ENCODE measurements around the gene TMSB10. TPM values are rescaled to one million over a fixed set of nuclear protein-coding genes. Genes with fewer than 3 reads are reported as not detected.

The TMSB10 gene
- total and polyA plus RNA-seq, 7 experiments from 2014 or later, result 1,492 to 8,256 (median 1,692) TPM

- no peak overlapping the region for H3K4me3 ChIP-seq (ENCODE audit: low read length)
- H3K27me3 Mint-ChIP-seq, result peaks cover 0 to 3% (median 0%) of the 10 kb centered on the region in 5 donors
- peaks cover 0 to 9% (median 0%) of the 10 kb centered on the region in 3 experiments for H3K36me3 ChIP-seq (ENCODE audit: control insufficient read depth in 2 of 3, insufficient read depth in 3 of 3, low read length in 3 of 3)
- DNase-seq (no peak), ATAC-seq (no peak)
- peak overlapping the region; percentile 92 to 99 (median 98) for H3K27ac Mint-ChIP-seq
- H3K4me1 Mint-ChIP-seq, result peaks cover 30 to 64% (median 60%) of the 10 kb centered on the region in 7 donors
- H3K4me1 ChIP-seq (ENCODE audit: control insufficient read depth in 2 of 2, insufficient read depth in 2 of 2, low read length in 2 of 2), result peaks cover 8 to 15% of the 10 kb centered on the region in 2 donors
- H3K27me3 ChIP-seq (ENCODE audit: control insufficient read depth in 2 of 2, insufficient read depth in 2 of 2, low read length in 2 of 2), result no peaks in the 10 kb centered on the region
- H3K4me3 Mint-ChIP-seq, result peak overlapping the region; percentile 84 to 99 (median 97)
- ChIA-PET CTCF (interaction anchor here (0.5 to 7.0 kb wide), 32 partner anchors 10 to 565 kb away, joined by 3 to 82 read pairs (median 4); partner anchors contain the start of gene TMSB10), POLR2A (interaction anchor here (0.6 to 19.4 kb wide), 23 partner anchors 7 to 400 kb away, joined by 3 to 617 read pairs (median 4); partner anchors contain the start of gene TMSB10)
- H3K36me3 Mint-ChIP-seq, result peaks cover 0 to 7% (median under 1%) of the 10 kb centered on the region in 5 donors
- H3K9me3 Mint-ChIP-seq, result peaks cover 0 to 2% (median 0%) of the 10 kb centered on the region in 11 donors
- no peaks in the 10 kb centered on the region for H3K9me3 ChIP-seq (ENCODE audit: control insufficient read depth in 2 of 3, low read length in 3 of 3)
- peak overlapping the region; percentile 89 for H3K27ac ChIP-seq (ENCODE audit: low read depth, low read length)
- intact Hi-C loops (cut with micrococcal nuclease), result loop anchor here (1.0 to 10.0 kb wide), 14 partner anchors 11 to 858 kb away; partner anchors contain the start of genes DNAH6 (in 1 of the 2), SUCLG1 (in 1 of the 2) and TMSB10 (in 1 of the 2)
Observed at GRCh38 chr2:84882775-84883550, 22.5 kb upstream of the TMSB10 start.

- intact Hi-C loops (cut with micrococcal nuclease), result loop anchor here in 1 of 2 donors (10.0 kb wide), 1 partner anchor 860 kb away; no protein-coding TSS in a partner anchor
- Mint-ChIP-seq H3K4me3 (peak overlapping the region in 3 of 10 donors; percentile 7 to 35 (median 12)), H3K36me3 (peaks cover 0 to 7% (median 0%) of the 10 kb centered on the region in 5 donors), H3K4me1 (peaks cover 34 to 74% (median 66%) of the 10 kb centered on the region in 7 donors), H3K9me3 (peaks cover 0 to 2% (median 0%) of the 10 kb centered on the region in 11 donors), H3K27ac (peak overlapping the region in 6 of 9 donors; percentile 43 to 98 (median 87)), H3K27me3 (peaks cover 0 to 3% (median 0%) of the 10 kb centered on the region in 5 donors)
- Histone ChIP-seq H3K4me1 (ENCODE audit: control insufficient read depth in 2 of 2, insufficient read depth in 2 of 2, low read length in 2 of 2) (peaks cover 23 to 24% of the 10 kb centered on the region in 2 donors), H3K4me3 (ENCODE audit: low read length) (no peak overlapping the region), H3K27me3 (ENCODE audit: control insufficient read depth in 2 of 2, insufficient read depth in 2 of 2, low read length in 2 of 2) (no peaks in the 10 kb centered on the region), H3K9me3 (ENCODE audit: control insufficient read depth in 2 of 3, low read length in 3 of 3) (no peaks in the 10 kb centered on the region), H3K27ac (ENCODE audit: low read depth, low read length) (no peak overlapping the region), H3K36me3 (ENCODE audit: control insufficient read depth in 2 of 3, insufficient read depth in 3 of 3, low read length in 3 of 3) (peaks cover 0 to 9% (median 0%) of the 10 kb centered on the region in 3 experiments)
- CTCF ChIA-PET, result interaction anchor here (1.1 to 7.0 kb wide), 3 partner anchors 9 to 41 kb away, joined by 3 to 82 read pairs (median 4); no protein-coding TSS in a partner anchor
- no peak for ATAC-seq
- DNase-seq, result no peak
- POLR2A ChIA-PET, result interaction anchor here (1.5 to 19.4 kb wide), 3 partner anchors 16 to 37 kb away, joined by 3 to 617 read pairs (median 193); partner anchors contain the start of gene TMSB10
Observed at GRCh38 chr2:84884449-84884848, 21.0 kb upstream of the TMSB10 start.

- Mint-ChIP-seq H3K4me3 (no peak overlapping the region), H3K27me3 (peaks cover 0 to 3% (median 0%) of the 10 kb centered on the region in 5 donors), H3K27ac (peak overlapping the region in 4 of 9 donors; percentile 19 to 97 (median 57)), H3K4me1 (peaks cover 36 to 79% (median 70%) of the 10 kb centered on the region in 7 donors), H3K36me3 (peaks cover 0 to 5% (median 0%) of the 10 kb centered on the region in 5 donors), H3K9me3 (peaks cover 0 to 2% (median 0%) of the 10 kb centered on the region in 11 donors)
- CTCF ChIA-PET, result interaction anchor here (1.1 to 7.0 kb wide), 2 partner anchors 8 to 41 kb away, joined by 4 to 82 read pairs; no protein-coding TSS in a partner anchor
- Histone ChIP-seq H3K4me1 (ENCODE audit: control insufficient read depth in 2 of 2, insufficient read depth in 2 of 2, low read length in 2 of 2) (peaks cover 26 to 27% of the 10 kb centered on the region in 2 donors), H3K4me3 (ENCODE audit: low read length) (no peak overlapping the region), H3K27me3 (ENCODE audit: control insufficient read depth in 2 of 2, insufficient read depth in 2 of 2, low read length in 2 of 2) (no peaks in the 10 kb centered on the region), H3K9me3 (ENCODE audit: control insufficient read depth in 2 of 3, low read length in 3 of 3) (no peaks in the 10 kb centered on the region), H3K36me3 (ENCODE audit: control insufficient read depth in 2 of 3, insufficient read depth in 3 of 3, low read length in 3 of 3) (peaks cover 0 to 7% (median 0%) of the 10 kb centered on the region in 3 experiments), H3K27ac (ENCODE audit: low read depth, low read length) (no peak overlapping the region)
- intact Hi-C loops (cut with micrococcal nuclease), result loop anchor here in 1 of 2 donors (10.0 kb wide), 1 partner anchor 860 kb away; no protein-coding TSS in a partner anchor
- POLR2A ChIA-PET, result interaction anchor here (1.5 to 19.4 kb wide), 3 partner anchors 16 to 37 kb away, joined by 3 to 617 read pairs (median 193); partner anchors contain the start of gene TMSB10
- DNase-seq (no peak), ATAC-seq (no peak)
Observed at GRCh38 chr2:84885111-84885510, 20.3 kb upstream of the TMSB10 start.

GRCh38 chr2:84886791-84887190, 18.7 kb upstream of the TMSB10 start:
- Histone ChIP-seq H3K4me1 (ENCODE audit: control insufficient read depth in 2 of 2, insufficient read depth in 2 of 2, low read length in 2 of 2) (peaks cover 26 to 27% of the 10 kb centered on the region in 2 donors), H3K27me3 (ENCODE audit: control insufficient read depth in 2 of 2, insufficient read depth in 2 of 2, low read length in 2 of 2) (no peaks in the 10 kb centered on the region), H3K4me3 (ENCODE audit: low read length) (no peak overlapping the region), H3K27ac (ENCODE audit: low read depth, low read length) (peak overlapping the region; percentile 44), H3K36me3 (ENCODE audit: control insufficient read depth in 2 of 3, insufficient read depth in 3 of 3, low read length in 3 of 3) (no peaks in the 10 kb centered on the region), H3K9me3 (ENCODE audit: control insufficient read depth in 2 of 3, low read length in 3 of 3) (no peaks in the 10 kb centered on the region)
- DNase-seq (peak in 1 of 9 donors; percentile 17), ATAC-seq (no peak)
- no peaks in the 10 kb centered on the region for H3K27me3 Mint-ChIP-seq
- H3K36me3 Mint-ChIP-seq, result no peaks in the 10 kb centered on the region
- peak overlapping the region in 4 of 10 donors; percentile 2 to 79 (median 34) for H3K4me3 Mint-ChIP-seq
- H3K4me1 Mint-ChIP-seq, result peaks cover 29 to 86% (median 72%) of the 10 kb centered on the region in 7 donors
- H3K27ac Mint-ChIP-seq, result peak overlapping the region; percentile 74 to 100 (median 97)
- H3K9me3 Mint-ChIP-seq, result no peaks in the 10 kb centered on the region
- CTCF ChIA-PET, result interaction anchor here (1.5 to 6.0 kb wide), 4 partner anchors 11 to 370 kb away, joined by 4 to 49 read pairs (median 16); partner anchors contain the start of genes DNAH6 and TMSB10
- POLR2A ChIA-PET, result interaction anchor here (0.9 to 19.4 kb wide), 11 partner anchors 8 to 369 kb away, joined by 3 to 617 read pairs (median 4); partner anchors contain the start of genes TMSB10 and TRABD2A
- intact Hi-C loops (cut with micrococcal nuclease), result loop anchor here in 1 of 2 donors (10.0 kb wide), 1 partner anchor 862 kb away; no protein-coding TSS in a partner anchor

- peak in 8 of 9 donors; percentile 46 to 80 (median 72) for DNase-seq
Observed at GRCh38 chr2:84888401-84889276, 16.8 kb upstream of the TMSB10 start.

More at GRCh38 chr2:84888401-84889276, 16.8 kb upstream of the TMSB10 start:
- Histone ChIP-seq H3K9me3 (ENCODE audit: control insufficient read depth in 2 of 3, low read length in 3 of 3) (no peaks in the 10 kb centered on the region), H3K36me3 (ENCODE audit: control insufficient read depth in 2 of 3, insufficient read depth in 3 of 3, low read length in 3 of 3) (no peaks in the 10 kb centered on the region), H3K27me3 (ENCODE audit: control insufficient read depth in 2 of 2, insufficient read depth in 2 of 2, low read length in 2 of 2) (no peaks in the 10 kb centered on the region), H3K4me3 (ENCODE audit: low read length) (peak overlapping the region; percentile 62), H3K27ac (ENCODE audit: low read depth, low read length) (peak overlapping the region; percentile 85), H3K4me1 (ENCODE audit: control insufficient read depth in 2 of 2, insufficient read depth in 2 of 2, low read length in 2 of 2) (peaks cover 21 to 22% of the 10 kb centered on the region in 2 donors)
- CTCF ChIA-PET, result interaction anchor here (0.6 to 6.0 kb wide), 8 partner anchors 10 to 372 kb away, joined by 3 to 49 read pairs (median 4); partner anchors contain the start of genes DNAH6 and TMSB10
- intact Hi-C loops (cut with micrococcal nuclease), result loop anchor here (1.0 to 10.0 kb wide), 4 partner anchors 7 to 864 kb away; partner anchors contain the start of genes TMSB10 (in 2 of the 2) and TRABD2A (in 2 of the 2)
- ATAC-seq, result peak; percentile 98
- H3K27me3 Mint-ChIP-seq, result no peaks in the 10 kb centered on the region
- peaks cover 22 to 71% (median 59%) of the 10 kb centered on the region in 7 donors for H3K4me1 Mint-ChIP-seq
- peak overlapping the region; percentile 92 to 100 (median 97) for H3K27ac Mint-ChIP-seq
- no peaks in the 10 kb centered on the region for H3K9me3 Mint-ChIP-seq
- H3K4me3 Mint-ChIP-seq, result peak overlapping the region; percentile 79 to 88 (median 86)
- POLR2A ChIA-PET, result interaction anchor here (0.5 to 19.4 kb wide), 20 partner anchors 10 to 374 kb away, joined by 3 to 617 read pairs (median 5); partner anchors contain the start of genes TMSB10 and TRABD2A
- H3K36me3 Mint-ChIP-seq, result no peaks in the 10 kb centered on the region
